Endothelial cell of umbilical vein (primary cell): Measurements from ENCODE around the gene TRIM68. TPM values are rescaled to one million over a fixed set of nuclear protein-coding genes. Genes with fewer than 3 reads are reported as not detected.
A peak's percentile ranks its signal among the peaks of the same experiment; 100 is the strongest.

Experiments used
- BruUV-seq: library from RNA; stranded (reverse); fragments of 400-500 nt; replicated peaks from 2 replicates; lab custom pipeline; 2021; lab: Mats Ljungman, UMichigan
- CTCF ChIA-PET: fragments of 300-600, 350-600 bp; sonication (Branson Sonifier 250); formaldehyde crosslinking; loops from one replicate; lab custom pipeline; 2021; ENCODE audit warnings: antibody characterized with exemption, inconsistent platforms; lab: Charles Lee
- POLR2A ChIA-PET: fragments of 300-600, 350-600 bp; sonication (Branson Sonifier 250); formaldehyde crosslinking; loops from one replicate; lab custom pipeline; 2021; ENCODE audit warnings: antibody characterized with exemption, inconsistent platforms; lab: Charles Lee
- DNase-seq: peaks from one replicate; pipeline ENCODE4 v3.0.0-alpha.2; 2011; ENCODE audit warnings: low read depth, low spot score
- FAIRE-seq: peaks from 2 replicates; lab custom pipeline; 2011; peaks lifted over from hg19 to GRCh38; lab: Jason Lieb, UNC
- H2AFZ ChIP-seq: 2 replicates; pipeline ENCODE4 v1.6.0; 2012; ENCODE audit warnings: low read depth, low read length, control low read depth, inconsistent platforms
- H3K27ac ChIP-seq: 2 replicates; pipeline ENCODE4 v1.5.1; 2011; ENCODE audit warnings: low read depth, mild to moderate bottlenecking, control low read depth, low read length, moderate library complexity; ENCODE audit not compliant: insufficient read depth
- H3K27me3 ChIP-seq, 2 experiments: 2 replicates each; pipeline versions ENCODE4 v1.6.0 to v1.6.1; 2011; ENCODE audit warnings: low read length in 2 of 2, mixed read lengths in 1 of 2; ENCODE audit not compliant: control insufficient read depth in 2 of 2, insufficient read depth in 2 of 2
- H3K36me3 ChIP-seq, 2 experiments: 2 replicates in 1 of 2; 3 replicates in 1 of 2; pipeline ENCODE4 v1.5.1; 2011; ENCODE audit warnings: low read length in 2 of 2, mild to moderate bottlenecking in 1 of 2, moderate library complexity in 1 of 2; ENCODE audit not compliant: control insufficient read depth in 2 of 2, insufficient read depth in 2 of 2; ENCODE audit errors: extremely low read depth in 1 of 2
- H3K4me1 ChIP-seq: 3 replicates; pipeline ENCODE4 v1.5.1; 2011; ENCODE audit warnings: mild to moderate bottlenecking, low read length; ENCODE audit not compliant: control insufficient read depth, insufficient read depth; ENCODE audit errors: extremely low read depth
- H3K4me2 ChIP-seq: 2 replicates; pipeline ENCODE4 v1.6.1; 2011; ENCODE audit warnings: low read length, control low read depth, mixed read lengths; ENCODE audit not compliant: insufficient read depth
- H3K4me3 ChIP-seq, 3 experiments: fragments of 200-600 bp in 1 of 3; sonication (generic), shearing (Covaris generic) in 1 of 3; replicated peaks in 1 of 3; 2 replicates each; pipeline ENCODE4 v1.5.1; 2011 to 2016; ENCODE audit warnings: control low read depth in 3 of 3, low read length in 3 of 3, mild to moderate bottlenecking in 2 of 3, inconsistent platforms in 1 of 3, low read depth in 1 of 3, moderate library complexity in 1 of 3; ENCODE audit not compliant: insufficient read depth in 1 of 3
- H3K79me2 ChIP-seq: 2 replicates; pipeline ENCODE4 v1.6.0; 2012; ENCODE audit warnings: low read length, inconsistent platforms; ENCODE audit not compliant: control insufficient read depth, insufficient read depth
- H3K9ac ChIP-seq: replicated peaks from 2 replicates; pipeline ENCODE3; 2011; ENCODE audit warnings: low read length, control low read depth; ENCODE audit not compliant: insufficient read depth; ENCODE audit errors: extremely low read depth
- H3K9me1 ChIP-seq: replicated peaks from 3 replicates; pipeline ENCODE4 v1.6.0; 2011; ENCODE audit warnings: mild to moderate bottlenecking, low read length; ENCODE audit not compliant: control insufficient read depth, insufficient read depth; ENCODE audit errors: extremely low read depth
- H3K9me3 ChIP-seq: replicated peaks from 2 replicates; pipeline ENCODE4 v1.5.1; 2012; ENCODE audit warnings: low read length, inconsistent platforms; ENCODE audit not compliant: control insufficient read depth, insufficient read depth
- H4K20me1 ChIP-seq: replicated peaks from 2 replicates; pipeline ENCODE3; 2011; ENCODE audit warnings: mild to moderate bottlenecking, low read length; ENCODE audit not compliant: control insufficient read depth, insufficient read depth; ENCODE audit errors: extremely low read depth
- CTCF ChIP-seq, 2 donors: IDR thresholded peaks; 1 replicate in 1 of 2; 2 replicates in 1 of 2; pipeline ENCODE4 v1.5.1; 2011; ENCODE audit warnings: low read length in 2 of 2, mild to moderate bottlenecking in 2 of 2, moderate library complexity in 2 of 2, control low read depth in 1 of 2, inconsistent platforms in 1 of 2, low read depth in 1 of 2; ENCODE audit not compliant: insufficient read depth in 1 of 2; ENCODE audit errors: extremely low read depth in 1 of 2
- EZH2 ChIP-seq: IDR thresholded peaks from 2 replicates; pipeline ENCODE4 v1.6.1; 2012; ENCODE audit warnings: borderline replicate concordance, low read depth, mild to moderate bottlenecking, moderate library complexity, low read length, inconsistent platforms; ENCODE audit not compliant: severe bottlenecking
- FOS ChIP-seq: IDR thresholded peaks from 2 replicates; pipeline ENCODE4 v1.6.1; 2011; ENCODE audit warnings: mild to moderate bottlenecking, low read length, moderate library complexity, borderline replicate concordance; ENCODE audit not compliant: insufficient read depth
- GATA2 ChIP-seq: IDR thresholded peaks from 2 replicates; pipeline ENCODE4 v1.7.0; 2011; ENCODE audit warnings: low read depth, mild to moderate bottlenecking, moderate library complexity, mixed read lengths, low read length; ENCODE audit not compliant: insufficient read length, insufficient read depth
- JUN ChIP-seq: IDR thresholded peaks from 2 replicates; pipeline ENCODE4 v1.6.1; 2011; ENCODE audit warnings: borderline replicate concordance, low read depth; ENCODE audit not compliant: insufficient read length, insufficient read depth
- MYC ChIP-seq: IDR thresholded peaks from one replicate; pipeline ENCODE4 v1.6.1; 2011; ENCODE audit warnings: mild to moderate bottlenecking, low read depth, low read length
- POLR2A ChIP-seq: IDR thresholded peaks from 2 replicates; pipeline ENCODE4 v1.6.1; 2012; ENCODE audit warnings: low read depth, mild to moderate bottlenecking, control low read depth, low read length
- POLR2AphosphoS5 ChIP-seq: IDR thresholded peaks from 2 replicates; pipeline ENCODE4 v1.6.1; 2012; ENCODE audit warnings: low read depth, mild to moderate bottlenecking, control low read depth, low read length, moderate library complexity; ENCODE audit not compliant: insufficient read depth
- dilution Hi-C: fragments of 300-500 bp; cut with MboI; formaldehyde crosslinking; loops from one replicate; pipeline ENCODE4 v1.15.0; 2019; ENCODE audit warnings: low sequenced_read_pairs; ENCODE audit not compliant: extremely low pct_ligation_motif_present
- intact Hi-C: fragments of 100-400 bp; cut with micrococcal nuclease; formaldehyde crosslinking; loops from one replicate; pipeline ENCODE4 v1.10.0; 2022
- polyA plus RNA-seq, 4 experiments: library from polyadenylated mRNA; depleted of rRNA in 3 of 4; stranded (reverse) in 3 of 4; unstranded in 1 of 4; fragments of >200 nt; gene quantifications; 2 replicates each; pipeline versions ENCODE4 v1.2.1 to v1.2.3, GENCODE V29; 2011 to 2012; ENCODE audit warnings: missing spikeins in 1 of 4
- total RNA-seq: library from RNA; stranded (reverse); gene quantifications from 2 replicates; pipeline ENCODE4 v1.2.3, GENCODE V29; 2021
- TF ChIP-seq, protein P1 (sequence below): IDR thresholded peaks from 2 replicates; pipeline ENCODE4 v1.6.1; 2011; ENCODE audit not compliant: insufficient read depth, insufficient read length

Gene TRIM68
- total and polyA plus RNA-seq, 2 donors (not counting 3 experiments of a cell fraction or from before 2014, with no cell fraction given), result 8.1 to 11.3 TPM

DNA sequence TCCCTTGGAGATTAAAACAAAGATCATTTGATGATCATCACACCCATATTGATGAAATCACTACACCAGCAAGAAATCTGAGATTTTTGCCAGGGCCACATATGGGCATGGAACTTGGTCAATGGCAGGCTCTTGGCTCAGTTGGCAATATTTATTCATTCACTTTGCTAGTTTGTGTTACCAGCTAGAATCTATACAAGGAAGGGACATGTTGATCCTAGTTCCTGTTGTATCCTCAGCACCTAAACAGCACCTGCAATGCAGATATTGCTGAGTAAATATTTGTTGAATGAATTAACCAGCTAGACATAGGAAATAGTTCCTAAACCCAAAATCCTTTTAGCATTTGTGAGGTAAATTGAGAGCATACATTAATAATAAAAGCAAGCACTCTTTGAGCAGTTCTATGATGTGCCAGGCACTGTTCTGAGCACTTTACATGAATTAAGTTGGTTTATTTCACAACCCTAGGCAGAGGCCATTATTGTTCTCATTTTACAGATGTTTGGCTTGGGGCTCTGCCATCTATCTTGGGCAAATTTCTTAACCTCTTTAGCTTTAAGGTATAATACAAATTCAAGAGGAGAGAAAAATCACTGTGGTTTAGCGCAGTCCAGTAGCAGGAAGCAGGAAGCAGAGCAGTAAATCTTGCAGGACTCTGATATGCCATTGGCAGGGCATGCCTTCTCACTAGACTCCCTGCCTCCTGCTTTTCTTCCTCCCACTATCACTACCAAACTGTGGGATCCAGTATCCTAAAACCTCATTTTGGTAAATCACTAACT is 1.6 kb downstream of the TRIM68 start:
- Histone ChIP-seq H3K27me3 (no peaks in the 10 kb centered on the region), H3K4me3 (peak overlapping the region in 2 of 3 experiments; percentile 16 to 93), H3K9me3 (no peaks in the 10 kb centered on the region), H3K79me2 (no peaks in the 10 kb centered on the region), H3K27ac (no peak overlapping the region), H3K9me1 (no peaks in the 10 kb centered on the region), H2AFZ (peak overlapping the region; percentile 97), H3K4me2 (peak overlapping the region; percentile 97), H3K36me3 (peaks cover 3 to 13% of the 10 kb centered on the region in 2 experiments), H3K9ac (no peak overlapping the region), H4K20me1 (no peaks in the 10 kb centered on the region), H3K4me1 (peaks cover 10% of the 10 kb centered on the region)
- dilution Hi-C loops, result no loop called here
- TF ChIP-seq, protein P1, sequence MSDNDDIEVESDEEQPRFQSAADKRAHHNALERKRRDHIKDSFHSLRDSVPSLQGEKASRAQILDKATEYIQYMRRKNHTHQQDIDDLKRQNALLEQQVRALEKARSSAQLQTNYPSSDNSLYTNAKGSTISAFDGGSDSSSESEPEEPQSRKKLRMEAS, result no peak
- TF ChIP-seq CTCF (IDR thresholded peaks at IDR 0.05; ENCODE audit: extremely low read depth in 1 of 2, insufficient read depth in 1 of 2, low read depth in 1 of 2, low read length in 2 of 2) (no peak), EZH2 (no peak), FOS (no peak), POLR2A (no peak), POLR2AphosphoS5 (no peak), JUN (no peak), GATA2 (no peak), MYC (no peak)
- intact Hi-C loops, result loop anchor here (5.0 to 10.0 kb wide), 3 partner anchors 124 to 1628 kb away; partner anchors contain the start of genes CNGA4, FHIP1B, OR52K1 and TRIM21
- peak; percentile 40 for FAIRE-seq
- POLR2A ChIA-PET, result no interaction called here
- BruUV-seq, result no TSS peak
- DNase-seq, result peak; percentile 62
- CTCF ChIA-PET, result interaction anchor here (1.3 to 4.5 kb wide), 3 partner anchors 30 to 425 kb away, joined by 3 to 19 read pairs (median 8); partner anchors contain the start of gene OR51D1
